SIG-M5 (cell line): Measurements from ENCODE around the gene GSTM1.
"Not testable (repeated sequence)": the region's sequence is repeated elsewhere in the genome, so short reads cannot be mapped to it uniquely, and the experiment has no call there.

Experiments used
- DNase-seq: peaks from one replicate; lab custom pipeline; 2025; lab: John Stamatoyannopoulos, UW

GSTM1 gene

DNA sequence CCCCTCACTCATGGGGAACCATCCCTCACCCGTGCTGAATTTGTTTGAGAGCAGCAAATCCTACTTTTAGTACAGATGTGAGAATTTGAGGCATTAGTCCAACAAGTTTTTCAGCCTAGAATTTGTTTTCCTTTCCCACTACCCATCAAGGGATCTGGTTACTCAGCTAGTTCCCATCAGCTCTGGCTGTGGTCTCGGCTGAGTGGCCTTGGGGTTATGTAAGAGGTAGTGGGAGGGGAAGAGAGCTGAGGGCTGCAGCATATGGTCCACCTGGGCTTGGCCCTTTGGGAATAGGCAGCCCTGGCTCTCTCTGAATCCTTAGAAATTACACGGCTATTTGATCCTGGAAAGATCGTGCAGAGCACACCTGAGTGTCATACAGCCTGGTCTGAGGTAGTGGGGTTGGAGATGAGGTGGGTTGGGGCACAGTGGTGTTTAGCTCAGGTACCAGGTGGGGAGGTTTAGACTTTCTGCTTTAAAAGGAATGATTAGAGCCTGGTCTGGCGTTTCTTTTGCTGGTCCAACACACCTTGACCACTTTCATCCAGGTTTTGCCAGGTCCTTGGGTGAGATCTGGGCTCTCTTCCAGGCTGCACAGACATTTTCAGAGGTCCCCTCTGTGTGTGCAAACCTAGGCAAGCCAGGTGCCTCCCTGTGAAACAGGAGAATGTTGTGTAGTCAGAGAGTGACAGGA lies 27.5 kb upstream of the GSTM1 start:
- DNase-seq: no peak

DNA sequence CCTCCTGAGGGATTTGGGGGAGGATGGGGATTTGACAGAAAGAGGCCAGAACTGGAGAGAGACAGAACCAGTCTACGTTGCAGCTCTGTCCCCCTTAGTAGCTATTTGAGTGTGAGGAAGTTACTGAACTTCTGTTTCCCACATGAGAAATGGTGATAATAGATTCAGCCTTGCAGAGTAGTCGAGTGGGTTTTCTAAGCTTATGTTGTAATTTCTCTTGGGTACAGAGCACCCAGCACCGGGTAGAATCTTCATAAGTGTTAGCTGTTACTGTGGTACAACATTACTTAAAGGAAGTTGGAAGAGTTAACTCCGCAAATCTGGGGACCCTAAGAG lies 27.0 kb upstream of the GSTM1 start:
- DNase-seq: not testable (repeated sequence)

DNA sequence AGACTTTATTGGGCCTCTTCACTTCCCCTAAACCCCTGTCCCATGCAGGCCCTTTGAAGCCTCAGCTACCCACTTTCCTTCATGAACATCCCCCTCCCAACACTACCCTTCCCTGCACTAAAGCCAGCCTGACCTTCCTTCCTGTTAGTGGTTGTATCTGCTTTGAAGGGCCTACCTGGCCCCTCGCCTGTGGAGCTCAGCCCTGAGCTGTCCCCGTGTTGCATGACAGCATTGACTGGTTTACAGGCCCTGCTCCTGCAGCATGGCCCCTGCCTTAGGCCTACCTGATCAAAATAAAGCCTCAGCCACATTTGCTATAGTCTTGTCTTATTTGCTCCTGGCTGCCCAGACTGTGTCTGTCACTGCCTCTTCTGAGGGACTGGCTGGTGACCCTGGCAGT lies 26.2 kb upstream of the GSTM1 start:
- DNase-seq: no peak

DNA sequence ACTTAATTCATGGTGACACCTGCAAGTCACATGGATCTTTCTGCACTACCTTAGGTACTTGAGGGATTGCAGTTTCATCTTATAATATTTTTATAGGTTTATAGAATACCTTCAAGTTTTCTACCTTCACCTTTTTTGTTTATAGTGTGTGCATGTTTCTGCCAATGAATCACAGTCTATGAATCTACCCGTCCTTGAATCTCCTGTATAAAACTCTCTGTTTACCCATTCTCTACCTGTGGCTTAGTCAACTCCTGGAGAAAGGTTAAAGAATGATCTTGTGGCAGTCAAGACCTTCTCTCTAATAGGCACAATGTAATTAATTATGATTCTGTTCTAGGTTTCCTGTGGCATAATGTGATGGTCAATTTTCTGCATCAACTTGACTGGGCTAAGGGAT lies 22.9 kb upstream of the GSTM1 start:
- DNase-seq: no peak

DNA sequence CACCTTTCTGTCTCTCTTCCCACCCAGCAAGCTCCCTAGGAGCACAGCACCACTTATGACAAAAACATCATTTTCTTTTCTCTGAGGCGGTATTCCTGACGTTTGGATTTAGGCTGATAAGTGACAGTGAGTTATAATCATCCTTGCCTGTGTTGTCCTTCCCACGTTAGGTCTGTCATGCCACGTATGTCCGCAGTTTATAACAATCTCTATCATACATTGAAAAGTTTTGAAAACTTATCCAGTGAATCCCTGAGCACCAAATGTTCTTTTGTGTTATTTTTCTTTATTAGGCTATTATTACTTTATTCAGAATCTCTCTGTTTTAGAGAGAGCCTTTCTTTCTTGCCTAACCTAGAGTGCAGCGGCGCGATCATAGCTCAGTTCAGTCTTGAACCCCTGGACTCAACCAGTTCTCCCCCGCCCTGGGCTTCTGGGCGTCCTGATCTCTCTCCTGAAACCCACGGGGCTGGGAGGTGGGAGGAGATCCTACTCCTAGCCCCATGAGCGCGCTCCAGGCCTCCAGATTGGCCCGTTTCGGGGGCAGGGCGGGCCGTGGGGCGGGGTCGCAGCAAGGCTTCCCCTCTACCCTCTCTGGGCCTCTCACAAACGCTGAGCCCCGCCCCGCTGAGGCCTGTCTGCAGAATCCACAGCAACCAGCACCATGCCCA lies 20.0 kb upstream of the GSTM1 start, which contains the start of gene GSTM2:
GSTM2 (plus strand) TSS at position 606 of the 671 bp plus-strand sequence; CDS start at position 665, 59 bp downstream.
- DNase-seq: no peak

DNA sequence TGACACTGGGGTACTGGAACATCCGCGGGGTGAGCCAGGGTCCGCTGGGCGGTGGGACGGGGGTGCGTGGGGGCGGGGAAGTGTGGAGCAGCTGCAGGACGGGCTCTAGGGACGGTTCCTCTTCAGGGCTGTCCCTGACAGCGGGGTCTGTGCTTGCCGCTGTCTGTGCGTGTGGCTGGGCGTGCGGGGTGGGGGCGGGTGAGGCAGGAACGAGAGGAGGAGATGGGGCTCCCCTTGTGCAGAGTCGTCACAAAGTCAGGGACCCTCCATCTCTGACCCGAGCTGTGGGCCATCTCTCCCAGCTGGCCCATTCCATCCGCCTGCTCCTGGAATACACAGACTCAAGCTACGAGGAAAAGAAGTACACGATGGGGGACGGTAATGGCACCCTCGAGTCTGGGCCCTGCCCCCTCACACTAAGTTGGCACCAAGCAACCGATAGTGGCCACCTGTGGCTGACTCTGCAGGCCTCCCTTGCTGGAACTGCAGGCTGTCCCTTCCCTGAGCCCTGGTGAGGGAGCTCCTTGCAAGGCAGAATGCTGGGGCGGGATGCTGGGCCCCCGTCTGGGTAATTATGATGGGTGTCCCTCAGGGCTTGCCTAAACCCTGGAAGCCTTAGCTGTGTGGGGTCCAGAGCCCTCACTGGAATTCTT lies 19.4 kb upstream of the GSTM1 start:
- no peak for DNase-seq

DNA sequence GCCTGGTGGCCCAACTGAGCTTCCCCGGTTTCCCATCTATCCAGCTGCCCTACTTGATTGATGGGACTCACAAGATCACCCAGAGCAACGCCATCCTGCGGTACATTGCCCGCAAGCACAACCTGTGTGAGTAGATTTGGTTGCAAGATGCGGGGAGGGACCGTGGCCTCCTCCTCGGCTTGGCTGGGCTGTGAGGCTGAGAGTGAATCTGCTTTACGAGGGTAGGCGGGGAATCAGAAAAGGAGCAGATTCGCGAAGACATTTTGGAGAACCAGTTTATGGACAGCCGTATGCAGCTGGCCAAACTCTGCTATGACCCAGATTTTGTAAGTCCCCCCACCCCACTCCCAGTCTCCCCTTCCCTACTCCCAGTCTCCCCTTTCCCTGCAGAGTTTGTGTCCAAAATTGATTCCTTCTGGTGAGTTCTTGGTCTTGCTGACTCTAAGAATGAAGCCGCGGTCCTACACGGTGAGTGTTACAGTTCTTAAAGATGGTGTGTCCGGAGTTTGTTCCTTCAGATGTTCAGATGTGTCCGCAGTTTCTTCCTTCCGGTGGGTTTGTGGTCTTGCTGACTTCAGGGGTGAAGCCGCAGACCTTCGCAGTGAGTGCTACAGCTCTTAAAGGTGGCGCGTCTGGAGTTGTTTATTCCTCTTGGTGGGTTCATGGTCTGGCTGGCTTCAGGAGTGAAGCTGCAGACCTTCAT lies 18.2 kb upstream of the GSTM1 start:
- no peak for DNase-seq

DNA sequence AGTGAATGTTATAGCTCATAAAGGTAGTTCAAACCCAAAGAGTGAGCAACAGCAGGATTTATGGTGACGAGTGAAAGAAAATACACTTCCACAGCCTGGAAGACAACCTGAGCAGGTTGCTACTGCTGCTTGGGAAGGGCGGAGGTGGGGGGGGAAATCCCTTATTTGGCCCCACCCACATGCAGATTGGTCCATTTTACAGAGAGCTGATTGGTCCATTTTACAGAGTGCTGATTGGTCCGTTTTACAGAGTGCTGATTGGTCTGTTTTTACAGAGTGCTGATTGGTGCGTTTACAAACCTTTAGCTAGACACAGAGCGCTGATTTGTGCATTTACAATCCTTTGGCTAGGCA lies 17.7 kb upstream of the GSTM1 start:
- not testable (repeated sequence) for DNase-seq

DNA sequence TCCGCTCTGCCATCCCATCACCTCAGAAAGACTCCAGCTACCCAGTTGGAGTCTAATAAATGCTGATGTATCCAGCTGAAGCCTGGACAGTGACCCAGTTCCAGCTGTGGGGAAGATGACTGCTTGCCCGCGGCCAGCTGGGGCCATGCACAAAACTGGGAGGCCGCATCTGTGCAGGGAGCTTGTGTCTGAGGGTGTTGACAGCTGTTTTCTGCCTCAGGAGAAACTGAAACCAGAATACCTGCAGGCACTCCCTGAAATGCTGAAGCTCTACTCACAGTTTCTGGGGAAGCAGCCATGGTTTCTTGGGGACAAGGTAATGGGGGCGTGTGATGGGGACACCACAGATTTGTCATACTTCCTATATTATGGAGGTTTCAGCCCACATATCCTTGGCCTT lies 16.6 kb upstream of the GSTM1 start:
- no peak for DNase-seq

DNA sequence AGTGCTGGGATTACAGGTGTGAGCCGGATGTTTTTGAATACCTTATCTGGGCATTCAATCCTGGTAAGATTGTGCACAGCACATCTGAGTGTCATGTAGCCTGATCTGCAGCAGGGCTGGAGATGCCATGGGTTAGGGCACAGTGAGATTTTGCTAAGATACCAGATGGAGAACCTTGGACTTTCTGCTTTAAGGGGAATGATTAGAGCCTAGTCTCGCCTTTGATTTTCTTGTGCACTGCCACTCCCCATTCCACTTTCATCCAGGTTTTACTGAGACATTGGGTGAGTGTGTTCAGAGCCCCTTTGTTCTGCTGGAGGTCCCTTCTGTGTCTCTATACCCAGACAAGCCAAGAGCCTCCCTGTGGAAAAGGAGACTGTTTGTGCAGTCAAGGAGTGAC lies 13.8 kb upstream of the GSTM1 start:
- DNase-seq: not testable (repeated sequence)

DNA sequence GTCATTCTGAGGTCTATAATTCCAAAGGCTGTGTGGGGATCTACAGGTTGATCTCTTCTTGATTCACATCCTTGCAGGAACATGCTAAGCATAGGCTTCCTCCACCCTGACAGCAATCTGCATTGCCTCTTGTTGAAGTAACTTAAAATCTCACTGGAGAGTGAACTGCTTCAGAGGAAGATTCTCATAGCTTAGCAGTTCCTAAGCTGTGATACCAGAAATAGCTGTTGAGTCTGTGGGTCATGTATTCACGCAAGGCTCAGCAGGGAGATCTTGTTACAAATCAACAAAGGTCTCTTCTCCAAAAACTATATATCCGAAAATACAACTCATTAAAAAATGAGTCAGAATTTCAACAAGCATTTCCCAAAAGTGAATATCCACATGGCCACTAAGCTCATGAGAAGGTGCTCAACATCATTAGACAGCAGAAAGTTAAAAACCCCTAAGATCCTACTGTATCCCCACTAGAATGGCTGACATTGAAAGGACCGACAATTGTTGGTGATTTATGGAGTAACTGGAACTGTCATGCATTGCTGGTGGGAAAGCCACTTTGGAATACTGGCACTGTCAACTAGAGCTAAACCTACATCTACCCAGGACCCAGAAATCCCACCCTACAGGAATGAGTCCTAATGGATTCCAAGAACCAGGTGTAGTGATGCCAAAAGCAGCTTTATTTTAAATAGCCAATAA lies 10.8 kb upstream of the GSTM1 start:
- DNase-seq: not testable (repeated sequence)

DNA sequence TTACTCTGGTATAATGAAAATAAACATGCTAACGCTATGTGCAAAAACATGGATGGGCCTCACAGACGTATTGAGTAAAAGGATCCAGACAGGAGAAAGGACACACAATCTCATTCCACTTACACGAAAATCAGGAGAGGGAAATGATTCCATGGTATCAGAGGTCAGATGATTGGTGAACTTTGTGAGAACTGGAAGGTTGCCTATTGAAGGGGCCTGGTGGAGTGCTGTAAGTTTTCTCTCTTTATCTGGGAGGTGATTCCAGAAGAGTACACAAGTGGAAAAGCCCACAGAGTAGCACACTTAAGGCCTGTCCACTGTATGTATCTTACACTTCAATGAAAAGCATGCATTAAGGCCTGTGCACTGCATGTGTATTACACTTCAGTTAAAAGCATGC lies 10.2 kb upstream of the GSTM1 start:
- DNase-seq: no peak

DNA sequence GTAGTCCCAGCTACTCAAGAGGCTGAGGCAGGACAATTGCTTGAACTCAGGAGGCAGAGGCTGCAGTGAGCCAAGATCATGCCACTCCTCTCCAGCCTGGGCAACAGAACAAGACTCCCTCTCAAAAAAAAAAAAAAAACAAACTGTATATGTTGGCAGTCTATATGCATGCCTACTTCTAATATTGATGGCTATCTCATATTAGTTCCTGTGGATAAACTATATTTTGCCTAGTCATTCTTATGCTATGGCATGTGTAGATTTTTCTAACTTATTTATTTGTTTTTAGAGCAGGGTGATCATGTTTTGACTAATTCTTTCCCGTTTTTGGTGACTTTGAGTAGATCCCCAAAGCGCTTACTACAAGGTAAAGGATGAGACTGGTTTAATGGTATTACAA lies 9.0 kb upstream of the GSTM1 start:
- DNase-seq: not testable (repeated sequence)

DNA sequence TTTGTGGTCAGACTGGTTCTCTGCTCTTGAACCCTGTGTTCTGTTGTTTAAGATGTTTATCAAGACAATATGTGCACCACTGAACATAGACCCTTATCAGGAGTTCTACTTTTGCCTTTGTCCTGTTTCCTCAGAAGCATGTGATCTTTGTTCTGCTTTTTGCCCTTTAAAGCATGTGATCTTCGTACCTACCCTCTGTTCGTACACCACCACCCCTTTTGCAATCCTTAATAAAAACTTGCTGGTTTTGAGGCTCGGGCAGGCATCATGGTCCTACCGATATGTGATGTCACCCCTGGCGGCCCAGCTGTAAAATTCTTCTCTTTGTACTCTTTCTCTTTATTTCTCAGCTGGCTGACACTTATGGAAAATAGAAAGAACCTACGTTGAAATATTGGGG lies 2.8 kb upstream of the GSTM1 start:
- not testable (repeated sequence) for DNase-seq

DNA sequence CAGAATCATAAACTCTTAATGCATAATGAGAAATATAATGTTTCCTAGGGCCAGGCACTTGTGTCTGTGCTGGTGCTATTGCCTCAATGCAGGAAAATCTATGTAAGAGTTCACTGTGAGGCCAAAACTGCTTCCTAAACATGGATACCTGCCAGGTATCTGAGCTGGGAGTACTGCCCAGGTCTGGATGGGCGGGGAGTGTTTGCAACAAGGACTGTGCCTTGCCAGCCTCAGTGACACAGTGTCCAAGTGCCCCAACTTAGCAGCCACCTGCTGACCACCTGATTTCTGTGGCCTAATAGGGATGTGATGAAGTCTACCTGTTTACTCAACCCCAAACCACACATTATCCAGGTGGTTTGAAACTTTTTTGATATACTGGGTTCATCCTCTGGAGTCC lies 2.2 kb upstream of the GSTM1 start:
- not testable (repeated sequence) for DNase-seq

DNA sequence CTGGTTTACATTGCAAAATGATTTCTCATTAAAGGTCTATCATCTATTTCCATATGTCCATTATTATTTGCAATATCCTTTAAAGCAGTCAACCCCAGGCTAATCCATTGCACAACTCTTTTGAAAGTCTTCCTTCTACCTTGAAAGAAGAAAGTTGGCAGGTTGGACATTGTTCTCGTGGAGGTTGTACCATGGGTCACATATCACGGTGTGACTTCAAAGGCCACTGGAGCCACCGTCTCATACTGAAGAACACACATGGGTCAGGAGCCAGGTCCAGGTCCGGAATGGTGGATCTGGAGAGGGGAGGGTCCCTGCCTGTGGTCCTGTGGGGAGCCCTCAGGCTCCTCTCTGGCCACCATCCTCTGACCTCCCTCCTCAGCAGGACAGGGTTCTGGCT lies 1.7 kb upstream of the GSTM1 start:
- DNase-seq: not testable (repeated sequence)

DNA sequence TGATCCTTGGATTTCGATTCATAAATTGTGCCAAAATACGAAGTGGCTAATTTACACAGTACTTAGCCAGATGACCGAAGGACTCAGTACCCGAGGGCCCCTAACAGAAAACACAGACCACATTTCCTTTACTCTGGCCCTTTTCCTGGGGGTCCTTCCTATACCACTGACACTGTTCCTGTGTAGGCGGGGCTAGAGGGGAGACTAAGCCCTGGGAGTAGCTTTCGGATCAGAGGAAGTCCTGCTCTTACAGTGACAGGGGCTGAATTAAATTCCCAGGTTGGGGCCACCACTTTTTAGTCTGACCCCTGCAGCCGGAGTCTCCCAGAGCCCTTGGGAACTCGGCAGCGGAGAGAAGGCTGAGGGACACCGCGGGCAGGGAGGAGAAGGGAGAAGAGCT lies 508 bp upstream of the GSTM1 start:
- DNase-seq: not testable (repeated sequence)

DNA sequence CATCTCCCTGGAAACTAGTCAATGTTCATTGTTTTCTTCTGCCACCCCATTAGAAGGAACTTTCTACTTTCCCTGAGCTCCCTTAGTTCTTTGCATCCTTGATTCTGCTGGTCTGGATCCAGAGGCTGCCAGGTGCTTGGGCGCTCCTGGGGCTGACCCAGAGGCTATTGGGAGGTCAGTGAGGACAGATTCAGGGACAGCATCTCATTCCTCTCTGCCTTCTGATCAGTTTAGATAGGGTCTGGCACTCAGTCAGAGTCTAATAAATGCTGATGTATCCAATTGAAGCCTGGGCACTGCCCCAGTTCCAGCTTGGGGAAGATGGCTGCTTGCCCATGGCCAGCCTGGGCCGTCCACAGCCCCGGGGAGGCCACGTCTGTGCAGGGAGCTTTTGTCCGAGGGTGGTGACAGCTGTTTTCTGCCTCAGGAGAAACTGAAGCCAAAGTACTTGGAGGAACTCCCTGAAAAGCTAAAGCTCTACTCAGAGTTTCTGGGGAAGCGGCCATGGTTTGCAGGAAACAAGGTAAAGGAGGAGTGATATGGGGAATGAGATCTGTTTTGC lies 2.3 kb downstream of the GSTM1 start:
- no peak for DNase-seq

DNA sequence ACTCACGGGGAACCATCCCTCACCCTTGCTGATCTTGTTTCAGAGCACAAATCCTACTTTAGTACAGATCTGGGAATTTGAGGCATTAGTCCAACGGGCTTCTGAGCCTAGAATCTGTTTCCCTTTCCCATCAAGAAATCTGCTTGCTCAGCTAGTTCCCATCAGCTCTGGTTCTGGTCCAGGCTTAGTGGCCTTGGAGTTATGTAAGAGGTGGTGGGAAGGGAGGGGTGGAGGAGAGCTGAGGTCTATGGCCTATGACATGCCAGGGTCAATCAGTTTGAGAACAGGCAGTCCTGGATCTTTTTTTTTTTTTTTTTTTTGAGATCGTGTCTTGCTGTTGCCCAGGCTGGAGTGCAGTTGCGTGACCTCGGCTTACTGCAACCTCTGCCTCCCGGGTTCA lies 4.1 kb downstream of the GSTM1 start:
- DNase-seq: no peak

DNA sequence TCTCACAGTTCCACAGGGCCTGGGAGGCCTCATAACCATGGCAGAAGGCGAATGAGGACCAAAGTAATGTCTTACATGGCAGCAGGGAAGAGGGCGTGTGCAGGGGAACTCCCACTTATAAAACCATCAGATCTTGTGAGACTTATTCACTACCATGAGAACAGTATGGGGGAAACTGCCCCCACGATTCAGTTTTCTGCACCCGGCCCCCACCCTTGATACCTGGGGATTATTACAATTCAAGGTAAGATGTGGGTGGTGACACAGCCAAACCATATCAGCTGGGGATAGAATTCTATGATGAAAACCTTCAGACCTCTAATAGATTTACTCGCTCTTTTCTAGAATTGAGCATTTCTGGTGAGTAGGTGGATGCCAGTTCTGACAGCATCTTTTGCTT lies 6.8 kb downstream of the GSTM1 start:
- not testable (repeated sequence) for DNase-seq

DNA sequence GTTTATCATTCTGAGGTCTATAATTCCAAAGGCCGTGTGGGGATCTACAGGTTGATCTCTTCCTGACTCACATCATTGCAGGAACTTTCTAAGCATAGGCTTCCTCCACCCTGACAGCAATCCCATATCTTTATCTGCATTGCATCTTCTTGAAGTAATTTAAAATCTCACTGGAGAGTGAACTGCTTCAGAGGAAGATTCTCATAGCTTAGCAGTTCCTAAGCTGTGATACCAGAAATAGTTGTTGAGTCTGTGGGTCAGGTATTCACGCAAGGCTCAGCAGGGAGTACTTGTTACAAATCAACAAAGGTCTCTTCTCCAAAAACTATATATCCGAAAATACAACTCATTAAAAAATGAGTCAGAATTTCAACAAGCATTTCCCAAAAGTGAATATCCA lies 7.5 kb downstream of the GSTM1 start:
- DNase-seq: not testable (repeated sequence)

DNA sequence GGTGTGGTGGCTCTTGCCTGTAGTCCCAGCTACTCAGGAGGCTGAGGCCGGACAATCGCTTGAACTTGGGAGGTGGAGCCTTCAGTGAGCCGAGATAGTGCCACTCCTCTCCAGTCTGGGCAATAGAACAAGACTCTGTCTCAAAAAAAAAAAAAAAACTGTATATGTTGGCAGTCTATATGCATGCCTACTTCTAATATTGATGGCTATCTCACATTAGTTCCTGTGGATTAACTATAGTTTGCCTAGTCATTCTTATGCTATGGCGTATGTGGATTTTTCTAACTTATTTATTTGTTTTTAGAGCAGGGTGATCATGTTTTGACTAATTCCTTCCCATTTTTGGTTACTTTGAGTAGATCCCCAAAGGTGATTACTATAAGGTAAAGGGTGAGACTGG lies 9.4 kb downstream of the GSTM1 start:
- DNase-seq: no peak
